ENCODE measurements around the gene POLR1G. TPM values are rescaled to one million over a fixed set of nuclear protein-coding genes. Genes with fewer than 3 reads are reported as not detected.

Gene POLR1G
- polyA plus RNA-seq, 1 of the 3 experiments (the other 2 are of a cell fraction): 11.9 TPM

DNA sequence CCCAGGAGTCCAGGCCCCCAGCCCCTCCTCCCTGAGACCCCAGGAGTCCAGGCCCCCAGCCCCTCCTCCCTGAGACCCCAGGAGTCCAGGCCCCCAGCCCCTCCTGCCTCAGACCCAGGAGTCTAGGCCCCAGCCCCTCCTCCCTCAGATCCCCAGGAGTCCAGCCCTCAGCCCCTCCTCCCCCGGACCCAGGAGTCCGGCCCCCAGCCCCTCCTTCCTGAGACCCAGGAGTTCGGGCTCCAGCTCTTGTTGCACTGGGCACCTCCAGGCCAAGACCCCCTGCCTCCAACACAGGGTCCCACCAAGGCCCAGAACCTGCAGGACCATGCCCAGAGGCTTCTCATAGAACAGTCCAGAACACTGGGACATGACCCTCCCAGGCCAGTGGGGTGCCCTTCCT is 13.5 kb downstream of the POLR1G start:
- CTCF ChIA-PET: interaction anchor here (1.2 to 2.7 kb wide), 2 partner anchors 20 to 59 kb away, joined by 3 to 10 read pairs; no protein-coding TSS in a partner anchor
- no peak overlapping the region for H2AFZ ChIP-seq (ENCODE audit: low read depth)
- no peaks in the 10 kb centered on the region for H3K9me2 ChIP-seq
- TF ChIP-seq FOSL2 (IDR thresholded peaks at IDR 0.05; ENCODE audit: borderline replicate concordance, low read depth) (no peak), NRF1 (IDR thresholded peaks at IDR 0.05; ENCODE audit: low read depth, low read length) (no peak), RAD21 (IDR thresholded peaks at IDR 0.05; ENCODE audit: low read length) (no peak), EZH2phosphoT487 (IDR thresholded peaks at IDR 0.05; ENCODE audit: borderline replicate concordance, low read depth) (no peak)
- TF ChIP-seq, protein P1, sequence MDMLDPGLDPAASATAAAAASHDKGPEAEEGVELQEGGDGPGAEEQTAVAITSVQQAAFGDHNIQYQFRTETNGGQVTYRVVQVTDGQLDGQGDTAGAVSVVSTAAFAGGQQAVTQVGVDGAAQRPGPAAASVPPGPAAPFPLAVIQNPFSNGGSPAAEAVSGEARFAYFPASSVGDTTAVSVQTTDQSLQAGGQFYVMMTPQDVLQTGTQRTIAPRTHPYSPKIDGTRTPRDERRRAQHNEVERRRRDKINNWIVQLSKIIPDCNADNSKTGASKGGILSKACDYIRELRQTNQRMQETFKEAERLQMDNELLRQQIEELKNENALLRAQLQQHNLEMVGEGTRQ (IDR thresholded peaks at IDR 0.05; ENCODE audit: borderline replicate concordance, low read depth, low read length): no peak
- H3K79me2 ChIP-seq (ENCODE audit: insufficient read depth): peaks cover 40% of the 10 kb centered on the region
- H3K36me3 ChIP-seq (replicated peaks in 1 of 2; ENCODE audit: control insufficient read depth in 1 of 2, insufficient read depth in 2 of 2, low read length in 1 of 2): peaks cover 4 to 32% of the 10 kb centered on the region in 2 experiments
- no peak overlapping the region for H3K9ac ChIP-seq
- H3K4me2 ChIP-seq: no peak overlapping the region
- no peak overlapping the region for H3K27ac ChIP-seq (ENCODE audit: low read depth in 2 of 2, low read length in 1 of 2)
- peaks cover 12 to 14% of the 10 kb centered on the region in 2 experiments for H3K4me1 ChIP-seq (ENCODE audit: control insufficient read depth in 1 of 2, insufficient read depth in 2 of 2, low read depth in 1 of 2, low read length in 1 of 2)
- no peaks in the 10 kb centered on the region; the same call in 1 of the 2 replicates for H4K20me1 ChIP-seq (ENCODE audit: insufficient read depth)
- no peaks in the 10 kb centered on the region for H3K27me3 ChIP-seq (ENCODE audit: insufficient read depth)
- peaks cover 17% of the 10 kb centered on the region for H3F3A ChIP-seq (replicated peaks; ENCODE audit: insufficient read depth)
- no peak overlapping the region for H3K4me3 ChIP-seq (ENCODE audit: low read depth in 2 of 2, low read length in 1 of 2)
- H3K9me3 ChIP-seq: no peaks in the 10 kb centered on the region
- POLR2A ChIA-PET: no interaction called here
- DNase-seq: no peak
- WGBS (ENCODE audit: low lambda C conversion rate): 90% methylated on average over 2 of the region's 3 CpGs

DNA sequence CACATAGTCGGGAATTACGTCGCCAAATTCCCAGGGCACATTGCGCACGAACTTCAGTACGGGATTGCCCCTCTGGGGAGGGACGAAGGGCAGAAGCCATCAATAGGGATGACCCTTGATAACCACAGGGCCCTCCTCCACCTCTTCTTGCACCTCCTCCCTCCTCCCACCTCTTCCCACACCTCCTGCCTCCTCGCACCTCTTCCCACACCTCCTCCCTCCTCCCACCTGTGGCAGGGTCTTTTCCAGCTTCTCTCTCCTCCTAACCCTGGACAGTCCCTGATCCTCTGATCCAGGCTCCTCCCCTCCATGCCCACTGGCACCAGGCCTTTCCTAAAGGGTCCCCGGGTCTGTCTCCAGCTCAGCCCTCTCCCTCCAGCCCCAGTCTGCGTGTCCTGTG is 13.9 kb downstream of the POLR1G start:
- Histone ChIP-seq H3K4me1 (ENCODE audit: control insufficient read depth in 1 of 2, insufficient read depth in 2 of 2, low read depth in 1 of 2, low read length in 1 of 2) (peaks cover 14 to 16% of the 10 kb centered on the region in 2 experiments), H4K20me1 (ENCODE audit: insufficient read depth) (no peaks in the 10 kb centered on the region; the same call in 1 of the 2 replicates), H3K36me3 (replicated peaks in 1 of 2; ENCODE audit: control insufficient read depth in 1 of 2, insufficient read depth in 2 of 2, low read length in 1 of 2) (peaks cover 4 to 31% of the 10 kb centered on the region in 2 experiments), H3K4me2 (no peak overlapping the region), H3K9me3 (no peaks in the 10 kb centered on the region), H3K9me2 (no peaks in the 10 kb centered on the region), H2AFZ (ENCODE audit: low read depth) (no peak overlapping the region), H3K79me2 (ENCODE audit: insufficient read depth) (peaks cover 38% of the 10 kb centered on the region), H3K27me3 (ENCODE audit: insufficient read depth) (no peaks in the 10 kb centered on the region), H3F3A (replicated peaks; ENCODE audit: insufficient read depth) (peaks cover 22% of the 10 kb centered on the region), H3K4me3 (ENCODE audit: low read depth in 2 of 2, low read length in 1 of 2) (no peak overlapping the region), H3K27ac (ENCODE audit: low read depth in 2 of 2, low read length in 1 of 2) (no peak overlapping the region), H3K9ac (no peak overlapping the region)
- ChIA-PET POLR2A (no interaction called here), CTCF (interaction anchor here (2.1 to 2.7 kb wide), 2 partner anchors 19 to 59 kb away, joined by 9 to 10 read pairs; no protein-coding TSS in a partner anchor)
- DNase-seq: no peak
- TF ChIP-seq JUND (IDR thresholded peaks at IDR 0.05): no peak
- TF ChIP-seq NFIC (IDR thresholded peaks at IDR 0.05; ENCODE audit: borderline replicate concordance): no peak
- no peak for TF ChIP-seq RFX5 (IDR thresholded peaks at IDR 0.05; ENCODE audit: low read length)
- TF ChIP-seq, protein P2, sequence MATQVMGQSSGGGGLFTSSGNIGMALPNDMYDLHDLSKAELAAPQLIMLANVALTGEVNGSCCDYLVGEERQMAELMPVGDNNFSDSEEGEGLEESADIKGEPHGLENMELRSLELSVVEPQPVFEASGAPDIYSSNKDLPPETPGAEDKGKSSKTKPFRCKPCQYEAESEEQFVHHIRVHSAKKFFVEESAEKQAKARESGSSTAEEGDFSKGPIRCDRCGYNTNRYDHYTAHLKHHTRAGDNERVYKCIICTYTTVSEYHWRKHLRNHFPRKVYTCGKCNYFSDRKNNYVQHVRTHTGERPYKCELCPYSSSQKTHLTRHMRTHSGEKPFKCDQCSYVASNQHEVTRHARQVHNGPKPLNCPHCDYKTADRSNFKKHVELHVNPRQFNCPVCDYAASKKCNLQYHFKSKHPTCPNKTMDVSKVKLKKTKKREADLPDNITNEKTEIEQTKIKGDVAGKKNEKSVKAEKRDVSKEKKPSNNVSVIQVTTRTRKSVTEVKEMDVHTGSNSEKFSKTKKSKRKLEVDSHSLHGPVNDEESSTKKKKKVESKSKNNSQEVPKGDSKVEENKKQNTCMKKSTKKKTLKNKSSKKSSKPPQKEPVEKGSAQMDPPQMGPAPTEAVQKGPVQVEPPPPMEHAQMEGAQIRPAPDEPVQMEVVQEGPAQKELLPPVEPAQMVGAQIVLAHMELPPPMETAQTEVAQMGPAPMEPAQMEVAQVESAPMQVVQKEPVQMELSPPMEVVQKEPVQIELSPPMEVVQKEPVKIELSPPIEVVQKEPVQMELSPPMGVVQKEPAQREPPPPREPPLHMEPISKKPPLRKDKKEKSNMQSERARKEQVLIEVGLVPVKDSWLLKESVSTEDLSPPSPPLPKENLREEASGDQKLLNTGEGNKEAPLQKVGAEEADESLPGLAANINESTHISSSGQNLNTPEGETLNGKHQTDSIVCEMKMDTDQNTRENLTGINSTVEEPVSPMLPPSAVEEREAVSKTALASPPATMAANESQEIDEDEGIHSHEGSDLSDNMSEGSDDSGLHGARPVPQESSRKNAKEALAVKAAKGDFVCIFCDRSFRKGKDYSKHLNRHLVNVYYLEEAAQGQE (IDR thresholded peaks at IDR 0.05; ENCODE audit: low read depth, low read length): no peak
- no peak for TF ChIP-seq EZH2phosphoT487 (IDR thresholded peaks at IDR 0.05; ENCODE audit: borderline replicate concordance, low read depth)
- TF ChIP-seq EP300 (IDR thresholded peaks at IDR 0.05; ENCODE audit: borderline replicate concordance in 1 of 2, low read depth in 1 of 2, low read length in 1 of 2): no peak
- TF ChIP-seq GATA2 (CRISPR knock-in tag; IDR thresholded peaks at IDR 0.05): no peak
- TF ChIP-seq GABPA (IDR thresholded peaks at IDR 0.05; ENCODE audit: low read depth): no peak
- TF ChIP-seq TAF1 (IDR thresholded peaks at IDR 0.05; ENCODE audit: borderline replicate concordance, low read depth, low read length): no peak
- TF ChIP-seq, protein P3, sequence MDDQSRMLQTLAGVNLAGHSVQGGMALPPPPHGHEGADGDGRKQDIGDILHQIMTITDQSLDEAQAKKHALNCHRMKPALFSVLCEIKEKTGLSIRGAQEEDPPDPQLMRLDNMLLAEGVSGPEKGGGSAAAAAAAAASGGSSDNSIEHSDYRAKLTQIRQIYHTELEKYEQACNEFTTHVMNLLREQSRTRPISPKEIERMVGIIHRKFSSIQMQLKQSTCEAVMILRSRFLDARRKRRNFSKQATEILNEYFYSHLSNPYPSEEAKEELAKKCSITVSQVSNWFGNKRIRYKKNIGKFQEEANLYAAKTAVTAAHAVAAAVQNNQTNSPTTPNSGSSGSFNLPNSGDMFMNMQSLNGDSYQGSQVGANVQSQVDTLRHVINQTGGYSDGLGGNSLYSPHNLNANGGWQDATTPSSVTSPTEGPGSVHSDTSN (IDR thresholded peaks at IDR 0.05): no peak
- WGBS (ENCODE audit: low lambda C conversion rate): 88% methylated on average over 7 of the region's 10 CpGs
